HG03469 (cell line): Measurements from ENCODE around the gene HPN.
"Not testable (repeated sequence)": the region's sequence is repeated elsewhere in the genome, so short reads cannot be mapped to it uniquely, and the experiment has no call there.

Experiments used
- ATAC-seq: cut with Tn5 transposase; IDR thresholded peaks from one replicate; pipeline ENCODE4 v1.9.1; 2021; ENCODE audit warnings: mild to moderate bottlenecking, moderate library complexity, moderate number of reproducible peaks; ENCODE audit not compliant: unreplicated experiment

HPN gene

GRCh38 chr19:35042056-35042730 lies 672 bp downstream of the HPN start:
- ATAC-seq: no peak

GRCh38 chr19:35042954-35043604 lies 1.6 kb downstream of the HPN start:
- no peak for ATAC-seq

- no peak for ATAC-seq
Measured at GRCh38 chr19:35043906-35044305, 2.4 kb downstream of the HPN start.

GRCh38 chr19:35044317-35045117 lies 3.0 kb downstream of the HPN start:
- no peak for ATAC-seq

GRCh38 chr19:35045667-35046300 lies 4.3 kb downstream of the HPN start:
- ATAC-seq: no peak

GRCh38 chr19:35046461-35046860 lies 4.9 kb downstream of the HPN start:
- no peak for ATAC-seq

- no peak for ATAC-seq
Measured at GRCh38 chr19:35048911-35049411, 7.4 kb downstream of the HPN start.

GRCh38 chr19:35049456-35049855 lies 7.9 kb downstream of the HPN start:
- no peak for ATAC-seq

- ATAC-seq: not testable (repeated sequence)
Measured at GRCh38 chr19:35050662-35051061, 9.1 kb downstream of the HPN start.

GRCh38 chr19:35051268-35051667 lies 9.7 kb downstream of the HPN start:
- ATAC-seq: not testable (repeated sequence)

GRCh38 chr19:35051796-35052195 lies 10.3 kb downstream of the HPN start:
- ATAC-seq: no peak

GRCh38 chr19:35052599-35053190 lies 11.2 kb downstream of the HPN start:
- ATAC-seq: no peak

GRCh38 chr19:35053667-35054293 lies 12.3 kb downstream of the HPN start:
- no peak for ATAC-seq

GRCh38 chr19:35054626-35055025 lies 13.1 kb downstream of the HPN start:
- ATAC-seq: no peak

- ATAC-seq: no peak
Measured at GRCh38 chr19:35055715-35056179, 14.2 kb downstream of the HPN start.

- ATAC-seq: no peak
Measured at GRCh38 chr19:35056513-35057063, 15.1 kb downstream of the HPN start.

- no peak for ATAC-seq
Measured at GRCh38 chr19:35058370-35058769, 16.8 kb downstream of the HPN start.

- no peak for ATAC-seq
Measured at GRCh38 chr19:35059006-35059798, 17.7 kb downstream of the HPN start.

GRCh38 chr19:35059799-35060091 lies 18.2 kb downstream of the HPN start:
- no peak for ATAC-seq
